GM12878 (cell line): ENCODE data around the gene LRRN2. TPM values are rescaled to one million over a fixed set of nuclear protein-coding genes. Genes with fewer than 3 reads are reported as not detected.

Experiments
- CHD4 ChIP-seq: fragments of 200-600 bp; sonication (generic); IDR thresholded peaks from 2 replicates; pipeline ENCODE4 v1.6.1; 2016; ENCODE audit warnings: mild to moderate bottlenecking
- CREB1 ChIP-seq: IDR thresholded peaks from 2 replicates; pipeline ENCODE4 v1.6.1; 2012; ENCODE audit warnings: low read depth, mild to moderate bottlenecking, inconsistent platforms
- EGR1 ChIP-seq, 2 experiments: IDR thresholded peaks; 1 replicate in 1 of 2; 2 replicates in 1 of 2; pipeline ENCODE4 v1.6.1; 2011 to 2012; ENCODE audit warnings: low read depth in 2 of 2, low read length in 2 of 2, borderline replicate concordance in 1 of 2, mild to moderate bottlenecking in 1 of 2, moderate library complexity in 1 of 2
- KDM1A ChIP-seq: fragments of 200-600 bp; sonication (generic); IDR thresholded peaks from 2 replicates; pipeline ENCODE4 v1.6.1; 2016; ENCODE audit warnings: borderline replicate concordance
- NFYA ChIP-seq: IDR thresholded peaks from 2 replicates; pipeline ENCODE4 v1.6.1; 2011; ENCODE audit warnings: low read depth, mild to moderate bottlenecking, low read length, improper control_type of control experiment, borderline replicate concordance
- NR2F1 ChIP-seq: fragments of 450-650 bp; conservative IDR thresholded peaks from 2 replicates; pipeline ENCODE4 v1.6.1; 2017; ENCODE audit warnings: mild to moderate bottlenecking
- SREBF2 ChIP-seq: IDR thresholded peaks from 2 replicates; pipeline ENCODE4 v1.6.1; 2012; ENCODE audit warnings: mild to moderate bottlenecking, low read length
- TCF7 ChIP-seq: IDR thresholded peaks from 2 replicates; pipeline ENCODE4 v1.6.1; 2014; ENCODE audit warnings: antibody characterized with exemption, borderline replicate concordance
- polyA plus RNA-seq, 11 experiments: library from polyadenylated mRNA; depleted of rRNA in 4 of 11; unstranded in 6 of 11; stranded (reverse) in 5 of 11; fragments of >200 nt; fragmentation: Nextera tagmentation in 4 of 11; fragmentation: Illumina TruSeq in 1 of 11; extraction: Ambion mirVana in 4 of 11; extraction: Trizol in 1 of 11; gene quantifications; 1 replicate in 1 of 11; 2 replicates in 10 of 11; pipeline versions ENCODE4 v1.2.1 to v1.2.3, GENCODE V29; 2011 to 2016; ENCODE audit warnings: inconsistent platforms in 2 of 11, missing spikeins in 2 of 11, low read depth in 1 of 11
- total RNA-seq, 4 experiments: library from RNA; depleted of rRNA in 3 of 4; stranded (reverse); fragments of >200 nt in 3 of 4; fragmentation: Illumina TruSeq in 1 of 4; extraction: Trizol in 1 of 4; gene quantifications; 2 replicates each; pipeline versions ENCODE4 v1.2.1 to v1.2.3, GENCODE V29; 2013 to 2021
- TF ChIP-seq, protein P1 (sequence below): IDR thresholded peaks from 2 replicates; pipeline ENCODE4 v1.6.1; 2012; ENCODE audit warnings: low read depth, low read length, improper control_type of control experiment
- TF ChIP-seq, protein P2 (sequence below): fragments of 450-650 bp; IDR thresholded peaks from 2 replicates; pipeline ENCODE4 v1.6.1; 2017; ENCODE audit warnings: low read depth, mild to moderate bottlenecking, moderate library complexity
- TF ChIP-seq, protein P3 (sequence below): IDR thresholded peaks from 2 replicates; pipeline ENCODE4 v1.6.1; 2011; ENCODE audit warnings: borderline replicate concordance, low read depth, mild to moderate bottlenecking, moderate library complexity, mixed read lengths, low read length; ENCODE audit not compliant: insufficient read depth; ENCODE audit errors: extremely low read length
- TF ChIP-seq, protein P4 (sequence below): IDR thresholded peaks from 2 replicates; pipeline ENCODE4 v1.6.1; 2011; ENCODE audit warnings: low read depth, mild to moderate bottlenecking, low read length, moderate library complexity, borderline replicate concordance; ENCODE audit errors: extremely low read depth

LRRN2 gene
- total and polyA plus RNA-seq, 10 of the 15 experiments (the other 5 are each of a cell fraction or from before 2014, with no cell fraction given): not detected

DNA sequence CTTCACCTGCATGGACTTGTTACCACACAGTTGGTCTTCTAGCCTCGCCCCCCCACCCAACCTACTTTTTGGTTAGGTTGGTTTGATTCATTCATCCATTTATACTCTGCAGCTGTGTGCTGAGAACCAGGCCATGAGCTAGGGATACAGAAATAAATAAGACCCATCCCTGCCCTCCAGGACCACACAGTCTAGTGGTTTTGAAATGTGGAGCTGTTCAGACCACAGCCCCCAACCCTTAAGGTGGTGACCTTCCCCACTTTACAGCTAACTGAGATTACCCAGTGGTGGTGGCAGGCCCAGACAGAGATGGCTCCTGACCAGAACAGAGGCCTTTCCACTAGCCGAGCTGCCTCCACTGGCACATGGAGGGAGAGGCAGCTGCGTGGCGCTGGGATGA is 37.0 kb downstream of the LRRN2 start (continued):
- TF ChIP-seq KDM1A (no peak), TCF7 (no peak), NFYA (no peak), SREBF2 (no peak), NR2F1 (no peak), CHD4 (no peak), CREB1 (no peak), EGR1 (IDR thresholded peaks at IDR 0.05; ENCODE audit: borderline replicate concordance in 1 of 2, low read depth in 2 of 2, low read length in 2 of 2) (no peak)
- TF ChIP-seq, protein P1, sequence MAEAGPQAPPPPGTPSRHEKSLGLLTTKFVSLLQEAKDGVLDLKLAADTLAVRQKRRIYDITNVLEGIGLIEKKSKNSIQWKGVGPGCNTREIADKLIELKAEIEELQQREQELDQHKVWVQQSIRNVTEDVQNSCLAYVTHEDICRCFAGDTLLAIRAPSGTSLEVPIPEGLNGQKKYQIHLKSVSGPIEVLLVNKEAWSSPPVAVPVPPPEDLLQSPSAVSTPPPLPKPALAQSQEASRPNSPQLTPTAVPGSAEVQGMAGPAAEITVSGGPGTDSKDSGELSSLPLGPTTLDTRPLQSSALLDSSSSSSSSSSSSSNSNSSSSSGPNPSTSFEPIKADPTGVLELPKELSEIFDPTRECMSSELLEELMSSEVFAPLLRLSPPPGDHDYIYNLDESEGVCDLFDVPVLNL: no peak
- TF ChIP-seq, protein P2, sequence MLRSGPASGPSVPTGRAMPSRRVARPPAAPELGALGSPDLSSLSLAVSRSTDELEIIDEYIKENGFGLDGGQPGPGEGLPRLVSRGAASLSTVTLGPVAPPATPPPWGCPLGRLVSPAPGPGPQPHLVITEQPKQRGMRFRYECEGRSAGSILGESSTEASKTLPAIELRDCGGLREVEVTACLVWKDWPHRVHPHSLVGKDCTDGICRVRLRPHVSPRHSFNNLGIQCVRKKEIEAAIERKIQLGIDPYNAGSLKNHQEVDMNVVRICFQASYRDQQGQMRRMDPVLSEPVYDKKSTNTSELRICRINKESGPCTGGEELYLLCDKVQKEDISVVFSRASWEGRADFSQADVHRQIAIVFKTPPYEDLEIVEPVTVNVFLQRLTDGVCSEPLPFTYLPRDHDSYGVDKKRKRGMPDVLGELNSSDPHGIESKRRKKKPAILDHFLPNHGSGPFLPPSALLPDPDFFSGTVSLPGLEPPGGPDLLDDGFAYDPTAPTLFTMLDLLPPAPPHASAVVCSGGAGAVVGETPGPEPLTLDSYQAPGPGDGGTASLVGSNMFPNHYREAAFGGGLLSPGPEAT: no peak
- TF ChIP-seq, protein P3, sequence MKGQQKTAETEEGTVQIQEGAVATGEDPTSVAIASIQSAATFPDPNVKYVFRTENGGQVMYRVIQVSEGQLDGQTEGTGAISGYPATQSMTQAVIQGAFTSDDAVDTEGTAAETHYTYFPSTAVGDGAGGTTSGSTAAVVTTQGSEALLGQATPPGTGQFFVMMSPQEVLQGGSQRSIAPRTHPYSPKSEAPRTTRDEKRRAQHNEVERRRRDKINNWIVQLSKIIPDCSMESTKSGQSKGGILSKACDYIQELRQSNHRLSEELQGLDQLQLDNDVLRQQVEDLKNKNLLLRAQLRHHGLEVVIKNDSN: no peak
- TF ChIP-seq, protein P4, sequence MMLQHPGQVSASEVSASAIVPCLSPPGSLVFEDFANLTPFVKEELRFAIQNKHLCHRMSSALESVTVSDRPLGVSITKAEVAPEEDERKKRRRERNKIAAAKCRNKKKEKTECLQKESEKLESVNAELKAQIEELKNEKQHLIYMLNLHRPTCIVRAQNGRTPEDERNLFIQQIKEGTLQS: no peak
- TF ChIP-seq, all 136 proteins: peak for 0
